MM.1S (cell line): ENCODE results near the gene PHACTR1.

Experiments used
- CTCF ChIP-seq: fragments of 300-600 bp; sonication (generic); IDR thresholded peaks from 2 replicates; pipeline ENCODE4 v1.5.1; 2016; ENCODE audit warnings: antibody characterized with exemption, low read length, mixed read lengths
- EZH2 ChIP-seq: fragments of 300-600 bp; sonication (generic); optimal IDR thresholded peaks from 2 replicates; pipeline ENCODE3; 2017; ENCODE audit warnings: low read depth, mild to moderate bottlenecking, antibody characterized with exemption, low read length, mixed read lengths

- TF ChIP-seq CTCF (no peak), EZH2 (no peak)
Measured at GRCh38 chr6:13234130-13234529, 517.6 kb downstream of the PHACTR1 start.
